AG09319 (cell line): ENCODE measurements around the gene PIK3R3.

ENCODE experiments used
- DNase-seq: peaks from one replicate; pipeline ENCODE4 v3.0.0-alpha.2; 2010; ENCODE audit warnings: low read depth; ENCODE audit errors: extremely low read depth
- TF ChIP-seq, protein P1 (sequence below): IDR thresholded peaks from 2 replicates; pipeline ENCODE4 v1.5.1; 2011; ENCODE audit warnings: low read depth, mild to moderate bottlenecking, inconsistent platforms, low read length, moderate library complexity

The PIK3R3 gene

GRCh38 chr1:46132529-46133180 lies at the start of gene PIK3R3:
Gene PIK3R3 (minus strand): TSS chr1:46132629. CDS start chr1:46131952, 677 bp downstream.
- DNase-seq, result peak; percentile 98
- TF ChIP-seq, protein P1, sequence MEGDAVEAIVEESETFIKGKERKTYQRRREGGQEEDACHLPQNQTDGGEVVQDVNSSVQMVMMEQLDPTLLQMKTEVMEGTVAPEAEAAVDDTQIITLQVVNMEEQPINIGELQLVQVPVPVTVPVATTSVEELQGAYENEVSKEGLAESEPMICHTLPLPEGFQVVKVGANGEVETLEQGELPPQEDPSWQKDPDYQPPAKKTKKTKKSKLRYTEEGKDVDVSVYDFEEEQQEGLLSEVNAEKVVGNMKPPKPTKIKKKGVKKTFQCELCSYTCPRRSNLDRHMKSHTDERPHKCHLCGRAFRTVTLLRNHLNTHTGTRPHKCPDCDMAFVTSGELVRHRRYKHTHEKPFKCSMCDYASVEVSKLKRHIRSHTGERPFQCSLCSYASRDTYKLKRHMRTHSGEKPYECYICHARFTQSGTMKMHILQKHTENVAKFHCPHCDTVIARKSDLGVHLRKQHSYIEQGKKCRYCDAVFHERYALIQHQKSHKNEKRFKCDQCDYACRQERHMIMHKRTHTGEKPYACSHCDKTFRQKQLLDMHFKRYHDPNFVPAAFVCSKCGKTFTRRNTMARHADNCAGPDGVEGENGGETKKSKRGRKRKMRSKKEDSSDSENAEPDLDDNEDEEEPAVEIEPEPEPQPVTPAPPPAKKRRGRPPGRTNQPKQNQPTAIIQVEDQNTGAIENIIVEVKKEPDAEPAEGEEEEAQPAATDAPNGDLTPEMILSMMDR, result no peak

DNA sequence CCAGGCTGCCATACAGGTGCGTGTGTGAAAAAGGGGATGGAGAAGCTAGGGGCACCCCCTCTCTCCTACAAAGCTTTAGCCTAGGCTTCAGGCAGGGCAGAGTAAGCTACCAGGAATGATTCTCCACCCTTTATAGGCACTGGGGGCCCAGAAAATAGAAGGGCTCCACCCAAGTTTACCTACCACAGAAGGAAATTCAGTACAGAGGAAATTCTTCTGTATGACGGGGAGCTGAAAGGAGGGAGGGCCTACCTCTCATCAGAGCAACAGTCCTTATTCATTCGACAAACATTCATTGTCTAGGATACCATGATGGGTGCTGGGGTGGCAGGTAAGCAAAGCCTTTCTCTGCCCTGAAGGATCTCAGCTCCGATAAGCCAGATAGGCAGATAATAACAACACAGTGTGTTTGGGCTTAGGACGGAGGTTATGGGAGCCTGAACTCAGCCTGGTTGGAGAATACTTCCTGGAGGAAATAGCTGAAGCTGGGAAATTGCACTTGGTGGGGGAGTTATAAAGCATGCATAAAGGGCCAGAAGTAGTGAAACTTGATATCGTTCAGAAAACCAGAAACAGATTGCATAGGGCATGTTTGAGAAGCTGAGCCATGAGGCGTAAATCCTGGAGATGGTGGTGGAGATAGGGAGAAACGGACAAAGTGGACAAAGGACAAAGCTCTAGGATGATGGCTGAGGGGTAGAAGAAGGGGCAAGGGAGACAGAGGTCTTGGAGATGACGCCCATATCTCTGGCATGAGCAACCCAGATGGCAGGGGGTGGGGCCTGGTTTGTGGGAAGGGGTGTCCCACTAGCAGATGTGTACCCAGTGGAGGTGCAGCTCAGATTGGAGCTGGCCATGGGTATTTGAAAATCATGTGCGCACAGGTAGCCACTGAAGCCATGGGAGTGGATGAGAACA lies 49.2 kb upstream of the PIK3R3 start:
- TF ChIP-seq, protein P1, result no peak

GRCh38 chr1:46180082-46180616 lies 47.7 kb upstream of the PIK3R3 start:
- DNase-seq, result no peak
- TF ChIP-seq, protein P1, result no peak; the same call in 1 of the 2 replicates

More for the DNA sequence above, 49.2 kb upstream of the PIK3R3 start:
- DNase-seq, result peak; percentile 54

GRCh38 chr1:46179138-46180081 lies 47.0 kb upstream of the PIK3R3 start:
- TF ChIP-seq, protein P1, result peak; percentile 92
- DNase-seq, result peak; percentile 70

GRCh38 chr1:46176211-46176865 lies 43.9 kb upstream of the PIK3R3 start, which contains the start of gene P3R3URF:
Gene P3R3URF (minus strand): TSS chr1:46176488. CDS start chr1:46176471, 17 bp downstream.
- TF ChIP-seq, protein P1, result no peak
- DNase-seq, result no peak

- DNase-seq, result no peak
- TF ChIP-seq, protein P1, result no peak
Observed at GRCh38 chr1:46175243-46175642, 42.8 kb upstream of the PIK3R3 start.
